Measurements from ENCODE around the gene CYBB. TPM values are rescaled to one million over a fixed set of nuclear protein-coding genes. Genes with fewer than 3 reads are reported as not detected.

CYBB gene
- total and polyA plus RNA-seq, 2 experiments from 2014 or later = 0.06 TPM; not detected in 1

- no peaks in the 10 kb centered on the region for H3K4me1 ChIP-seq (ENCODE audit: insufficient read depth)
- no peak overlapping the region for H3K4me3 ChIP-seq
- no peaks in the 10 kb centered on the region for H4K20me1 ChIP-seq (replicated peaks; ENCODE audit: insufficient read depth)
- DNase-seq (ENCODE audit: low spot score) = no peak
- no peaks in the 10 kb centered on the region for H3K36me3 ChIP-seq (ENCODE audit: insufficient read depth)
- Mint-ChIP-seq H3K36me3 (ENCODE audit: low read depth) (no peaks in the 10 kb centered on the region), H3K27me3 (ENCODE audit: insufficient read depth, low read depth, poor library complexity) (no peaks in the 10 kb centered on the region), H3K4me1 (no peaks in the 10 kb centered on the region), H3K27ac (no peak overlapping the region), H3K9me3 (no peaks in the 10 kb centered on the region), H3K4me3 (no peak overlapping the region)
- no peak overlapping the region for H2AFZ ChIP-seq
- H3K79me2 ChIP-seq (replicated peaks; ENCODE audit: insufficient read depth) = no peaks in the 10 kb centered on the region
- no peaks in the 10 kb centered on the region for H3F3A ChIP-seq (replicated peaks; ENCODE audit: low read depth)
- H3K27ac ChIP-seq (ENCODE audit: low read depth) = no peak overlapping the region
- TF ChIP-seq ZNF331 (CRISPR knock-in tag; IDR thresholded peaks at IDR 0.05; ENCODE audit: low read depth) = no peak
- no peak for TF ChIP-seq POLR2AphosphoS5 (IDR thresholded peaks at IDR 0.05; ENCODE audit: low read depth)
- no peak for TF ChIP-seq ZNF114 (CRISPR knock-in tag; IDR thresholded peaks at IDR 0.05)
- no peak for TF ChIP-seq EZH2 (IDR thresholded peaks at IDR 0.05; ENCODE audit: low read depth, unreplicated experiment)
- no peak for TF ChIP-seq STAT1 (IDR thresholded peaks at IDR 0.05; ENCODE audit: unreplicated experiment)
- no peak for TF ChIP-seq ZNF462 (CRISPR knock-in tag; IDR thresholded peaks at IDR 0.05)
- TF ChIP-seq CREB1 (CRISPR knock-in tag; IDR thresholded peaks at IDR 0.05; ENCODE audit: low read depth) = no peak
- no peak for TF ChIP-seq ETS1 (IDR thresholded peaks at IDR 0.05)
- no peak for TF ChIP-seq CTCF (conservative IDR thresholded peaks at IDR 0.05; ENCODE audit: low read depth in 2 of 2)
- TF ChIP-seq REST (IDR thresholded peaks at IDR 0.05; ENCODE audit: unreplicated experiment) = no peak
- no peak for TF ChIP-seq NANOG (IDR thresholded peaks at IDR 0.05; ENCODE audit: borderline replicate concordance)
- TF ChIP-seq JUNB (IDR thresholded peaks at IDR 0.05; ENCODE audit: unreplicated experiment) = no peak
- no peak for TF ChIP-seq EZH2phosphoT487 (IDR thresholded peaks at IDR 0.05; ENCODE audit: unreplicated experiment)
- ATAC-seq = no peak
- H3K9me2 ChIP-seq (ENCODE audit: insufficient read depth) = no peaks in the 10 kb centered on the region
- no peak overlapping the region for H3K4me2 ChIP-seq
- no peaks in the 10 kb centered on the region for H3K27me3 ChIP-seq (ENCODE audit: insufficient read depth)
These were observed 27.6 kb upstream of the CYBB start for GRCh38 chrX:37752281-37752680.
